NCI-H1930 (cell line): ENCODE results near the gene KRT32.
"Not testable (repeated sequence)": the region's sequence is repeated elsewhere in the genome, so short reads cannot be mapped to it uniquely, and the experiment has no call there.

Experiments used
- DNase-seq, 2 experiments: peaks; one replicate each; lab custom pipeline; 2025; lab: John Stamatoyannopoulos, UW

KRT32 gene

DNA sequence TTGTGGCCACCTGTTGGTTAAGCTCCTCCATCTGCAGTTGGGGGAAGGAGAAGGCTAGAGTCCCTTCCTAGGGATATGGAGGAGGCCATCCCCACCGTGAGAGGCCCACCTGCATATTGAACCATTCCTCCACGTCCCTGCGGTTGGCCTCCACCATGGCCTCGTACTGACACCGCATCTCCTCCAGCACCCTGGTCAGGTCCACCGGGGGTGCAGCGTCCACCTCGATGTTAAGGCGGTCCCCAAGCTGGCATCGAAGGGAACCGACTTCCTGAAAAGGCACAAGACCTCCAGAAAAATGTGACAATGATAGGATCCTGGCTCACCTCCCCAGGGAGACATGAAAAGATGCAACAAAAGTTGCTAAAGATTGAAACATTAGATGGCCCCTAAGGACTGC is 3.0 kb downstream of the KRT32 start:
- no peak for DNase-seq

DNA sequence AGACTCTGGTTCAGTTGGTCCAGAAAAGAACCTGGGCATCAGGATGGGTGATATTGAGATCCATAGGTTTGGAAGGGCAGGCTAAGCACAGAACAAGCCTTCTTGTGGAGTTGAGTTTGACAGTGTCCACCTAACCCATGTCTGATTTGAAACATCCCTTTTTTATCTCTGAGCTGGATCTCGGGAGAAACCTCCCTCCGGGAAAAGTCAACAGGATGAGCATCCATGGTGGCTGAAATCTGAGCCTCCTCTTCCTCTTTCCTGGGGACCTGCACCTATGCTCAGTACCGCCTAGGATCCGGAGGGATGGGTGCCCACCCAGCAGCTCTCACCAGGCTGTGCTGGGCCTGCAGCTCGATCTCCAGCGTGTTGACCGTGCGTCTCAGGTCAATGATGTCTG is 3.4 kb downstream of the KRT32 start:
- no peak for DNase-seq

DNA sequence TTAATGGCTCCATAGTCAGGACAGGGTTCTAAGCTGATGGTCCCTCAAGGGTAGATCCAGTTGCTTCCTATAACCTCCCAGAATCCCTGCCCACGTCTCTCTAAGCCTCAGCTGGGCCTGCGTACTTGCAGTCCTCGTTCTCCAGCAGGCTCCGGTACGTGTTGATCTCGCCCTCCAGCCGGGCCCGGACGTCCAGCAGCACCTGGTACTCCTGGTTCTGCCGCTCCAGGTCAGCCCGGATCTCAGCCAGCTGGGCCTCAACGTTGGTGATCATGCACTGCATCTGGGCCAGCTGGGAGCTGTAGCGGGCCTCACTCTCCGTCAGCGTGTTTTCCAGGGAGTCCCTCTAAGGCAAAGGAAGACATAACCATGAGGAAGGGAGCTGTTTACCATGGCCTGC is 4.5 kb downstream of the KRT32 start:
- no peak for DNase-seq

DNA sequence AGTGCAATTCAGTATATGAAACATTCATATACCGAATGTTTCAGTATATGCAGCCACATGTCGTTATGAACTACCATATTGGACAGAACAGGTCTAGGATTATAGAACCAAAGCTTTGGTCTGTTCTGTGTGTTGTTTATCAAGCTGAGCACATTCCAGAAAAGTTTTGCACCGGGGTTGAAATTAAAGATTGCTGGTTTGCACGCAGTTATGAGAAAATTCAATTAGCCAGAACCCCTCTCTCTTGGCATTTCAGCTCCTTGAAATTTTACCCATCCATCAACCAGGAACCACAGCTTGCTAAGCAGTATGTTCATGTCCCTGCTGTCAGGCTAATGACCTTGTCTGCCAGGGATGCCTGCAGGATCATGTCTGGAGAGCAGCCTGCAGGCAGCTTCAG is 9.5 kb downstream of the KRT32 start:
- no peak for DNase-seq

DNA sequence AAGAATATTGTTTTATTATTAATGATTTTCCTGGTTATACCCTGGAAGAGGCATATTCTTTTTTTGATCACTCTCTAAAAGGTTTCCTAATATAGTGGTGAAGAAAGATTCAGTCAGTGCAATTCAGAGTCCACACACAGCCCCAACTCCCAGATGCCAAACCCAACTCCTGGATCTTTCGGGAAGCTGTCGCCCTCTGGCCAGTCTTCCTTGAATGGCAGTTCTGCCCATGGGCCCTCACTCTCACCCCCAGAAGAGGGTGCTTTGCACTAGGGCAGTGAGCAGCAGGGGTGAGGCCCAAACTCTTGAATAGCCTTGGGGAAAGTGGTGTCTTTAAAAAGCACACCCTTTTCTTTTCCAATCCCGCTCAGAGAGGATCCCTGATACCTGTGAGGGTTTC is 11.0 kb downstream of the KRT32 start:
- no peak for DNase-seq

DNA sequence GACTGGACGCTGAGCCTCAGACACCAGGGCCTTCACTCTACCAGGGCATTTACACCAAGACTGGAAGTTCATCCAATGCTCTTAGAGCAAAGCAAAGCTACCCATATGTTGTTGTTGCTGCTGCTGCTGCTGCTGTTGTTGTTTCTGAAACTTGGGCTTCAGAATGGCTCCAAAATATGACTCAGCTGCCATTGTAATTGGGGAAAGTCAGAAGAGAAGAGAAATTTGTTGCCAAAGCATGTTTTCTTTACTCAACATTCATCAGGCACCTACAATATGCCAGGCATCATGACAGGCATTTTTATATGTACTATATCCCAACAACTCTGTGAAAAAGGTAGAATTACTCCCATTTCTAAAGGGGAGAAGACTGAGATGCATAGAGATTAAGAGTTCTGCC is 11.9 kb downstream of the KRT32 start:
- no peak for DNase-seq

DNA sequence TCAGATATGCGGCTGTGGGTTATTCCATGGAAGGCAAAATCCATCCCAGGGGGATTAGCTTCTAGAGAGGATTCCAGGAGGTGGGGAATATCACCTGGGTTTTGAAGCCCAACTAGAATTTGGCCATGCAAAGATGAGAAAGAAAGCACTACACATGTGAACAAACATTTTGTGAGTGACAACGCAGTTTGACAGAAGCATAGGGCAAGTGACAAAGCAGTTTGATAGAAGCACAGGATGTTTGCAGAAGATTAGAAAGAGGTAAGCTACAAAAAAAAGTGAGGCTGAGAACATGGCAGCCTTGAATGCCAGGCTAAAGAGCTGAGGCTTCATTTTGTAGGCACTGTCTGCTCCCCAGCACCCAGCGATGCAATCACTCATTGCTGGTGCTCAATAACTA is 14.1 kb downstream of the KRT32 start:
- DNase-seq = no peak

DNA sequence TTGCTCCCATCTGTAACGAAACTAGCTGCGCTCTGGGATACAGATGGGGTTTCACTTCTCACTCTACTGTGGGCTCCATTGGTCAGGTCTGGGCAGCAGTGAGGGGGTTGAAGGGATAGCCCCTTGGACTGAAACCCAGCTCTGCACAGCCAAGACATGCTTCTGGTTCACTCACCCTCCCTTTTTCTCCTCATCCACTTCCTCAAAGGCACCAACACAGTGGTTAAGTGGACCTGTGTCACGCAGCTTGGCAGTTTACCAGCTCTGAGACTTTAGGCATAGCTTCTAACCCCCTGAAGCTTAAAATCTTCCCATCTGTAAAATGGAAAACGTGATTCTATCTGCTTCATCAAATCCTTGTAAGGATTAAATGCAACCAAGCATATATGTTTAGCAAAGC is 14.9 kb downstream of the KRT32 start:
- DNase-seq = no peak

DNA sequence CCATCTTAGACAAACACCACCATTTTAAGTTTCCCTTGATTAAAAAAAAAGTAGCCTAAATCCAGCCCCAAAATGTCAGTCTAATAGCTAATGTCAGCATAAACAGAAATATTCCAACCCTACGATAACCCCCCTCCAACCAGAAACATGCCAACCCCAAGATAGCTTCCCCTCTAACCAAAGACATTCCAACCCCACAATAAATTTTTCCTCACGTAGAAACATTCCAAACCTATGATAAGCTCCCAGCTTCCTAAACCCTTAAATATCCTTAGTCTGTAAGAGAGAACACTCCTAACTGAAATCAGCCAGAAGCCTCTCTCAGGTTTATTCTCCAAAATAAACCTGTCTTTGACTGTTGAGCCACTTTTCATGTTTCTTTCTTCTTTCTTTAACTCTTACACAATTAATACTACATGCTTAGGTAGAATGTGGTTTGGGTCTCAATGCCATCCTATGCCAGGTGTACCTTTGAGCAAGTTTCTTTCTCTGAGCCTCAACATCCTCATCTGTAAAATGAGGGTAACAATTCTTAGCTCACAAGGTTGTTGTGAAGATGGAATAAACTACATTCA is 15.9 kb downstream of the KRT32 start:
- no peak for DNase-seq

DNA sequence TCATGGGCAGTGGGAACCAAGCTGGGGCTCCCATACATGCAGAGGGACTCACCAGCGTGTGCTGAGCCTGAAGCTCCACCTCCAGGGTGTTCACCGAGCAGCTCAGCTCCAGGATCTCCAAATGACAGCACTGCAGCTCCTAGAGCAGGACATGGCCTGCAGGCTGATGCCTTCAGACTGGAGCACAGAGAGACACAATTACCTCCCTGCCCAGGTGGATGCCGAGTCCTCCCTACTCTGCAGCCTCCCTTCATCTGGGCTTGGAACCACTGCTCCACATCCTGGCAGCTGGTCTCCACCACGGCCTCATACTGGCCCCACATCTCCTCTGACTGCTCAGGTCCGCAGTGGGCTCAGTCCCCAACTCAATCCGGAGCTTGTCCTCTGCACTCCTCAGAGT is 18.2 kb downstream of the KRT32 start:
- no peak for DNase-seq

DNA sequence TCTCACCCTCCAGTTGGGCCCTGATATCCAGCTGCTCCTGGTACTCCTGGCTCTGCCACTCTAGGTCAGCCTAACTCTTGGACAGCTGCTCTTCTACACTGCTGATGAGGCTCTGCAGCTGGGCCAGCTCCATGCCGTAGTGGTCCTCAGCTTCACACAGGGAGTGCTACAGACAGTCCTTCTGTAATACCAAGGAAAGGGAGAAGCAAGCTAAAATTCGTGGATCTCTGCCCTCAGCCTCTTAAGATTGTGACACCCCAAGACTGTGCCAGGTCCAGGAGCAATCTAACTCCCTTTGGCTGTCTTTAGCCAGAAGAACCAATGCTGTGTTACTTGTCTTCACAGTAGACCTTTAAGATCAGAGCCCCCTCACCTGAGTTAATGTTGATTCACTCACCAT is 18.7 kb downstream of the KRT32 start:
- no peak for DNase-seq

DNA sequence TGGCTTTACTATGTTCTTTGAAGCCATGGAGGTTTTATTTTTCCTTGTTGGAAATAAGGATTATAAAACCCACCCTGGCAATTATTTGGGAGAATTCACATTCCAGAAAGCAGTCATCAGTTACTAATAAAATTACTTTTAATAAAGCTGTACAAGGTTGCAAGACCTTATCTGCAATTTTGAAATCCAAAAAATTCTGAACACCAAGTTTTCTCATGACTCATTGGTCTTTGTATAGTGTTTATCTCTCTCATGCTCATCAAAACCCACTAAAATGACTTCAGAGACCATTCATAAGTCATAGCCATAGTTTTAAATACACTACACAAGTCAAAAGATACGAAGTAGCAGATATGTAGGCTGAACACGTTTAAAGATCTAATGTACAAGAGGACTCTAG is 20.4 kb downstream of the KRT32 start:
- no peak for DNase-seq

DNA sequence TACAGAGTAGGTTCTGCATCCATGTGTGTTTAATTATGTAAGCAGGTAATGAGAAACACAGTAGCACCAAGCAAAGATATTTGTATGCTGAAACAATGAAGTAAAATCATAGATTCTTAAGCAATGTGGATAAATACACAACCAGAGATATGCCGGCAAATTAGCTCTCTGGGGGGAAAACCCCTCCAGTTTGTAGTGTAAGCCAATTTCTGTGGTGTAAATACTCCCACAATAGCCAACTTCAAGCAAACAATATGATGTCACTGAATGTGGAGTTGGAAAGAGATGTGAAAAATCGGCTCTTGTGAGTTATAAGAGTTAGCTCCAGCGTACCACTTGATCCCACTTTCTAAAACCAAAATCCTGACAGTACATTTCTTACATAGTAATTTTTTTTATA is 22.5 kb downstream of the KRT32 start:
- no peak for DNase-seq

DNA sequence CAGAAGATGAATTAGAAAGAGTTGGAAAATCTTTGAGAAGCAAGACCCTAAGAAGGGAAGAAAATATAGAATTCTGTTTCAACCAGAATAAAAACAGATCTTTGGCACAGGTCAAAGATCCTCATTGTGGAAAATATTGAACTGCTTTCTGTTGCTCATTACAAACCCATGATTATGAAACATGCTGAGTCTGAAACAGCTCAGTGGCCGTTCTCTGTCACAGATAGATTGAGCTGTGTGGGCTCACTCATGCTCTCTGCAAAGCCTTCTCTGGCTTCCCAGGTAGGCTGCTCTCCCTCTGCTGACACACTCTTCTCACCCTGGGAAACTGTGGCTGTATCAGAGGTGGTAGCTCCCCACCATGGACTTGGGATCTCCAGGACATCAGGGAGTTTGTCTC is 23.0 kb downstream of the KRT32 start:
- no peak for DNase-seq

DNA sequence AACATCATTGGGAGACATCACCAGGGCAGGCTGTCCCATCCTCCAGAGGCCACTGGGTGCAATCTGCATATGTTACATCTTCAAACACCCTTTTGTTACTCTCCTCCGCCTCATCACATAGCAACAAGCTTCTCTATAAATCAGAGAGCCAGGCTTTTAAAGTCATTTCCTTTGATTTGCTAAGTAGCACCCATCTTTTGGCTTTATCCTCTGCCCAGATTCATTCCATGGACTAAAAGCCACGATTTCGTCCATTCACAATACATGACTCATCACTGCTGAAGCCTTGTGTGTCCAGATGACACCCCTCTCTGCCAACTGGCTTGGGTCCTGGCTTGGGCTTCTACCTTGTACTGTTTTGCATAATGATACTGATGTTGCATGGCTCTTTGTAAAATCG is 24.4 kb downstream of the KRT32 start:
- no peak for DNase-seq

DNA sequence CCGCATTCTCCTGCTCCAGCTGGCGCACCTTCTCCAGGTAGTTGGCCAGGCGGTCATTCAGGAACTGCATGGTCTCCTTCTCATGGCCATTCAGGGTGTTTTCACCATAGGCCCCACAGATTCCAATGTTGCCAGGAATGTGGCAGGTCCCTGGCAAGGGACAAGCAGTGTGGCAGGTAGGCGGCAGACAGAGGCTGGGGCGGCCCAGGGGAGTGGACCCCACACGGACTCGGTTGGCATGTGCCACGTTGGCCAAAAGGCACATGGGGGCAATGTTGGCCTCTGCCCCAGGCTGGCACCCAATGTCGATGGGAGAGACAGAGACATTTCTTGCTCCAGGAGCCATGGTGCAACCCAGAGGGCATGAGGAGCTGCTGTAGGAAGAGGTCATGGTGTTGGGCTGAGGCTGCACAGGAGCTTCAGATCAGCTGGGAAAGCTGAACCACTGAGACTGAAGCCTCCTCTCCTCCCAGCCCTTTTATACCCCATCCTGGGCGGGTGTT is 26.6 kb downstream of the KRT32 start, which contains the start of gene KRT38:
TSS of gene KRT38 (minus strand) at position 453 of the 503 bp plus-strand sequence. CDS start at position 391, 62 bp downstream.
- no peak for DNase-seq

DNA sequence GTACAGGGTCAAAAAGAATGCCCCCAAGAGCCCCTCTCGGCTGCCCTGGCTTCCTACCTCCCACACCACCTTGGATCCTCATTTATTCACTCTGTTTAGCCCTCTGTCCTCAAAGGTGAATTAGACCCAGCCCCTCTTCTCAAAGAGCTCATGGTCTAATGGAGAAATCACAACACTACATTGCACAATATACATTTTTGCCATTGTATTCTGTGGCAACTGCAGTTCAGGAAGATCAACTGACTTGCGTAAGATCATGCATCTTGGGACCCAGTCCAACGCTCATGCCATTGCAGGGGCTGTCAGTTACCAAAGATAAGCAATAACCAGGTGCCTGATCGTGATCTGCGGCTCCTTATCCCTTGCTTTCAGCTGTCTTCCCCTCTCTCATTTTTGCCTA is 27.8 kb downstream of the KRT32 start:
- no peak for DNase-seq

DNA sequence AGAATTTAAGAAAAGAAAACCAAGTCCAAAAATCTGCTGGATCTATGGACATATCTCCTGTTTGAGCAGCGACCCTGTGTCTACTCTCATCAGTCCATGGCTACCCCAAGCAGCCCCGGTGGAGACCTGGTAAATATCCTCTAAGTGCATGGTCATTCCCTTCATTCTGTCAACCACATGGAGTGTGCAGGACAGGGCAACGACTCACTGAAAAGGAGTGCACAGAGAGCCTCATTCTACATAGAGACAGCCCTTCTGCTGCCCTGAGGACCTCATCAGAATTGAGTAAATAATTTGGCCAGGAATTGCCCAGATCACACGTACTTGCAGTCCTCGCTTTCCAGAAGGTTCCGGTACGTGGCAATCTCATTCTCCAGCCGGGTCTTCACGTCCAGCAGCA is 29.4 kb downstream of the KRT32 start:
- DNase-seq = no peak

DNA sequence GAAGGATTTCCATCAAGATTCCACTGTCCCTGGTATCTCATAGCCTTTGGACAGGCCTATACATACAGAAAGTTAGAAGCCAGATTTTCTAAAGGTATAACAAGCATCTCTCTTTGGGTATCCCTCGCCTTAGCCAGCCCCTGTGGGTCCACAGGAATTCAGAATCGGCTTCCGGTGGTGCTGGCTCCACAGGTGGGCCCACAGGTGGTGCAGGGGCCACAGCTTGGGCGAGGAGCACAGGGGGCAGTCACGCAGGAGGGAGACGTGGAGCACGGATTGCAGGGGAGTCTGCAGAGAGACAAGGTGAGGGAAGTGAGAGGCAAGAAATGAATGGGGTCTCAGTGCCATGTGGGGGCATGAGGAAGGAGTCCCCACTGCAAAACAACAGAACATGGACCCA is 29.9 kb downstream of the KRT32 start:
- DNase-seq = no peak

DNA sequence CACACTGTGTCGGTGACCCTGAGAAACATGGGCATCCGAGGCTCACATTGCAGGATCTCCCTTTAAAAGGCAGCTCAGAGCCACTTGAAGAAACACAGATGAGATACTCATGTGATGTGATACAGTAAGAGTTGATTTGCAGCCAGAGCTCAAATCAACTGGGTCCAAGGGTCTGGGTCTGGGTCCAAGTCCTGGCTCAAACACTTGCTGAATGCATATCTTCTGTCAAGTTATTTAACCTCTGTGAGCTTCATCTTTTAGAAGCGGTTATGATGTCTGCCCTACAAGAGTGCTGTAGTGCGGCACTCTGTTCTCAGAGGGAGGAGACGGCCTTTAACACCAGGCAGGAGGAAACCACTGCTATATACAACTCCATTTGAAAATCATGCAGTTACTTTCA is 32.8 kb downstream of the KRT32 start:
- DNase-seq = no peak

DNA sequence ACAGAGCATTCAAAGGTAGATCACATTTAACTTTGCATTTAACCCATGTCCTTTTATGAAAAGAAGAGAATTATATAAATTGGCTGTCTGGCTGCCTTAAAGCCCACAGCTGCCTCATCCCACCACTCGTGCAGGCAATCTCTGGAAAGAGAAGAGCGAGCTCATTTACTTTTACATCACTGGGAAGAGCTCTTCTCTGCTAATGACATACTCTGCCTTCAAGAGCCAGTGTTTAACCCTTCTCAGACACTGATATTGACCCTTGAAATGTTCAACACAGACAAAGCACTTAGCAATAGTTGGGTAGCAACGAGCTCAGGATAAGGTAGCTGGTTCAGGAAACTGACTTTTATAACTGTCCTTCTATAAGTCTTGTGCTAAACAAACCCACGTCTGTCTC is 33.2 kb downstream of the KRT32 start:
- DNase-seq = no peak

DNA sequence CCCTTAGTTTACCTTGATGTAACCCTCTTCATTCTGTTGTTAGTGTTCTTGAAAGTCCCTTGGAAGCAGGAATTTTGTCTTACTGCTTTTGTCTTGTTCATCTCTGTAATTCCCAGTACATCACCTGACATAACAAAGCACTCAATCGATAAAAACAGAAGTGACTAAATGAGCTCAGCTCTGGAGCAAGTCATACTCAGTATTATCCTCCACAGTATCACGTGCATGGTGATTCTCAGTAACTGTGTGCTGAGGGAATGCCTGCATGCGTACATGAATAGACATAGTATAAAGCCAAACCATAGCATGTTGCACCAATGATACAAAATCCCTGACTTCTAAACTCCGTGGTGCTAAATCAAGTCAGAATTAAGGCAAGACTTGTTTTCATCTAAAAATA is 33.6 kb downstream of the KRT32 start:
- no peak for DNase-seq

DNA sequence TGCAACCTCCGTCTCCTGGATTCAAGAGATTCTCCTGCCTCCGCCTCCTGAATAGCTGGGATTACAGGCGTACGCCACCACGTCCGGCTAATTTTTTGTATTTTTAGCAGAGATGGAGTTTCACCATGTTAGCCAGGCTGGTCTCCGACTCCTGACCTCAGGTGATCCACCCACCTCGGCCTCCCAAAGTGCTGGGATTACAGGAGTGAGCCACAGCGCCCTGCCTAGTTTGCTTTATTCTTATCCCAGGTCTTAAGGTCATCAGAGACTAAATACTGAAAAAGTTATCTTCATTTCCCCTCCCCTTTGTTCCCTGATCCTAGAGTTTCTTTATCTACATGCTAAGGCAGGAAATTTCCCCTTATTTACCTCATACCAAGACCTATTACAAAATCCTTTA is 36.8 kb downstream of the KRT32 start:
- DNase-seq = not testable (repeated sequence)

DNA sequence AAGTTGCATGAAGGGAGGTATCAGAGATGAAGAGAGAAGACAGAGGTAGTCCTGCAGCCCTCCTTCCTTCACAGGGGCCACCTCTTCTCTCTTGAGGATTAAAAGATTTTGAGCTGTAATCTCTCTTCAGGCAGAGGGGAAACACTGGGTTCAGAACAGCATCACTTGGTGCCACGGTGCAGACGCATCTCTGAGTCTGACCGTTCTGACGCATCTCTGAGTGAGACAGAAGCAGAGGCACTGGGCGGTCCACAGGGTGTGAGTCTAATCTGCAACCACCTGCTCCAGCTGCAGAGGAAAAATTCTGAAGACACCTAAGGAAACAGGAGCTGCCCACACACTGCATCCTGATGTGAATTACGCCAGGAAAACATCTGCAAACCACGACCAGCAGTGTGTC is 37.5 kb downstream of the KRT32 start:
- DNase-seq = no peak
